MCF 10A (cell line): ENCODE results near the gene HMGB3. TPM values are rescaled to one million over a fixed set of nuclear protein-coding genes. Genes with fewer than 3 reads are reported as not detected.

Experiments
- BruUV-seq: library from RNA; stranded (reverse); fragments of 400-500 nt; replicated peaks from 2 replicates; lab custom pipeline; 2021; lab: Mats Ljungman, UMichigan
- CTCF ChIA-PET: fragments of 300-600 bp; sonication (Branson Sonifier 250); formaldehyde crosslinking; extraction: SDS; loops from one replicate; lab custom pipeline; 2021; ENCODE audit warnings: antibody characterized with exemption, inconsistent platforms; lab: Yijun Ruan, JAX
- POLR2A ChIA-PET: fragments of 300-600, 350-650 bp; sonication (Branson Sonifier 250); formaldehyde crosslinking; extraction: SDS; loops from one replicate; lab custom pipeline; 2020; ENCODE audit warnings: antibody characterized with exemption, inconsistent platforms; lab: Yijun Ruan, JAX
- DNase-seq: peaks from one replicate; pipeline ENCODE4 v3.0.0-alpha.2; 2018; ENCODE audit not compliant: unreplicated experiment
- H3K27ac Mint-ChIP-seq: one replicate; pipeline ENCODE4 v1.8.0; 2022; ENCODE audit warnings: mild to moderate bottlenecking, low read depth, mixed read lengths; ENCODE audit not compliant: unreplicated experiment
- H3K27me3 Mint-ChIP-seq: one replicate; pipeline ENCODE4 v1.8.0; 2022; ENCODE audit warnings: mixed read lengths; ENCODE audit not compliant: insufficient read depth, unreplicated experiment
- H3K36me3 Mint-ChIP-seq: one replicate; pipeline ENCODE4 v1.8.0; 2022; ENCODE audit warnings: mild to moderate bottlenecking, moderate library complexity, mixed read lengths; ENCODE audit not compliant: insufficient read depth, unreplicated experiment
- H3K4me1 Mint-ChIP-seq: one replicate; pipeline ENCODE4 v1.8.0; 2022; ENCODE audit warnings: mixed read lengths; ENCODE audit not compliant: insufficient read depth, unreplicated experiment
- H3K4me3 Mint-ChIP-seq: one replicate; pipeline ENCODE4 v1.8.0; 2022; ENCODE audit warnings: mild to moderate bottlenecking, moderate library complexity, mixed read lengths; ENCODE audit not compliant: unreplicated experiment
- H3K9me3 Mint-ChIP-seq: one replicate; pipeline ENCODE4 v1.8.0; 2022; ENCODE audit warnings: mixed read lengths; ENCODE audit not compliant: unreplicated experiment
- CTCF ChIP-seq: fragments of 200-600 bp; IDR thresholded peaks from one replicate; pipeline ENCODE4 v1.8.0; 2022; ENCODE audit warnings: antibody characterized with exemption, mild to moderate bottlenecking; ENCODE audit not compliant: unreplicated experiment
- intact Hi-C: fragments of 100-400 bp; cut with micrococcal nuclease; formaldehyde crosslinking; loops from 2 replicates; pipeline ENCODE4 v1.14.1; 2022
- total RNA-seq: library from RNA; stranded (reverse); gene quantifications from 2 replicates; pipeline ENCODE4 v1.2.3, GENCODE V29; 2022

HMGB3 gene
- total RNA-seq, 1 experiment from 2014 or later: 75.3 TPM

GRCh38 chrX:151006410-151007109, 23.4 kb downstream of the HMGB3 start:
- no peak overlapping the region for H3K27ac Mint-ChIP-seq
- DNase-seq: no peak
- no peaks in the 10 kb centered on the region for H3K4me1 Mint-ChIP-seq
- BruUV-seq: no TSS peak
- POLR2A ChIA-PET: no interaction called here
- no peak for TF ChIP-seq CTCF
- no peaks in the 10 kb centered on the region for H3K27me3 Mint-ChIP-seq
- intact Hi-C loops: no loop called here
- H3K4me3 Mint-ChIP-seq: no peak overlapping the region
- H3K36me3 Mint-ChIP-seq: no peaks in the 10 kb centered on the region
- H3K9me3 Mint-ChIP-seq: peaks cover 7% of the 10 kb centered on the region
- CTCF ChIA-PET: interaction anchor here (0.7 kb wide), 1 partner anchor 36 kb away, joined by 3 read pairs; no protein-coding TSS in a partner anchor

- no peaks in the 10 kb centered on the region for H3K4me1 Mint-ChIP-seq
- no peaks in the 10 kb centered on the region for H3K36me3 Mint-ChIP-seq
- H3K27me3 Mint-ChIP-seq: no peaks in the 10 kb centered on the region
- intact Hi-C loops: no loop called here
- TF ChIP-seq CTCF: no peak
- H3K9me3 Mint-ChIP-seq: peaks cover 7% of the 10 kb centered on the region
- no peak for DNase-seq
- no peak overlapping the region for H3K4me3 Mint-ChIP-seq
- H3K27ac Mint-ChIP-seq: no peak overlapping the region
- ChIA-PET POLR2A (no interaction called here), CTCF (no interaction called here)
- BruUV-seq: no TSS peak
Measured at GRCh38 chrX:151009582-151009981, 26.4 kb downstream of the HMGB3 start.

- BruUV-seq: no TSS peak
- H3K36me3 Mint-ChIP-seq: no peaks in the 10 kb centered on the region
- CTCF ChIA-PET: interaction anchor here (0.6 kb wide), 1 partner anchor 127 kb away, joined by 3 read pairs; no protein-coding TSS in a partner anchor
Measured at GRCh38 chrX:151013164-151013743, 30.1 kb downstream of the HMGB3 start.

More at GRCh38 chrX:151013164-151013743, 30.1 kb downstream of the HMGB3 start:
- no peak for DNase-seq
- Mint-ChIP-seq H3K9me3 (peaks cover 13% of the 10 kb centered on the region), H3K27me3 (no peaks in the 10 kb centered on the region), H3K4me1 (no peaks in the 10 kb centered on the region), H3K27ac (no peak overlapping the region), H3K4me3 (no peak overlapping the region)
- POLR2A ChIA-PET: no interaction called here
- intact Hi-C loops: no loop called here
- no peak for TF ChIP-seq CTCF
